Ascending aorta (tissue), 2 donors: ENCODE data around the gene SGF29. TPM values are rescaled to one million over a fixed set of nuclear protein-coding genes. Genes with fewer than 3 reads are reported as not detected.
"Not testable (repeated sequence)": the region's sequence is repeated elsewhere in the genome, so short reads cannot be mapped to it uniquely, and the experiment has no call there.

Experiments
- DNase-seq, 2 donors: peaks; one replicate each; pipeline ENCODE4 v3.0.0-alpha.2; 2019; ENCODE audit warnings: low spot score in 2 of 2
- H3K27ac ChIP-seq, 2 donors: fragments of 200-600 bp; sonication (generic); one replicate each; pipeline ENCODE4 v1.5.1; 2016 to 2017; ENCODE audit warnings: mild to moderate bottlenecking in 1 of 2
- H3K27me3 ChIP-seq: fragments of 200-600 bp; sonication (generic); one replicate; pipeline ENCODE4 v1.5.1; 2017
- H3K36me3 ChIP-seq, 2 donors: fragments of 200-600 bp; sonication (generic); one replicate each; pipeline ENCODE4 v1.5.1; 2016
- H3K4me1 ChIP-seq, 2 donors: fragments of 200-600 bp; sonication (generic); one replicate each; pipeline ENCODE4 v1.5.1; 2016 to 2017; ENCODE audit warnings: mild to moderate bottlenecking in 1 of 2
- H3K4me3 ChIP-seq, 2 donors: fragments of 200-600 bp; sonication (generic); one replicate each; pipeline ENCODE4 v1.5.1; 2016 to 2017; ENCODE audit warnings: mild to moderate bottlenecking in 1 of 2
- H3K9me3 ChIP-seq, 2 donors: fragments of 200-600 bp; sonication (generic); one replicate each; pipeline ENCODE4 v1.5.1; 2016
- intact Hi-C: fragments of 100-400 bp; cut with DNase I; formaldehyde crosslinking; loops from one replicate; pipeline ENCODE4 v1.15.1; 2023
- total RNA-seq: library from RNA; depleted of rRNA; stranded (reverse); fragments of >200 nt; gene quantifications from one replicate; pipeline ENCODE4 v1.1.0, GENCODE V29; 2016
- TF ChIP-seq, protein P1 (sequence below), 3 experiments: fragments of 200-600 bp in 2 of 3; fragments of 450-650 bp in 1 of 3; sonication (generic) in 2 of 3; IDR thresholded peaks; one replicate each; pipeline ENCODE4 v1.5.1; 2016 to 2019; ENCODE audit warnings: antibody characterized with exemption in 3 of 3, mild to moderate bottlenecking in 1 of 3, moderate library complexity in 1 of 3

Gene SGF29
- total RNA-seq, 1 donor from 2014 or later, result 14.0 TPM

- Histone ChIP-seq H3K27me3 (no peaks in the 10 kb centered on the region), H3K4me3 (peak within 1 kb of the TSS; percentile 34 to 44), H3K27ac (no peak within 1 kb of the TSS), H3K4me1 (no peaks in the 10 kb centered on the region), H3K9me3 (no peaks in the 10 kb centered on the region), H3K36me3 (no peaks in the 10 kb centered on the region)
- intact Hi-C loops, result no loop called here
- peak in 1 of 2 donors; percentile 77 for DNase-seq
- TF ChIP-seq, protein P1, sequence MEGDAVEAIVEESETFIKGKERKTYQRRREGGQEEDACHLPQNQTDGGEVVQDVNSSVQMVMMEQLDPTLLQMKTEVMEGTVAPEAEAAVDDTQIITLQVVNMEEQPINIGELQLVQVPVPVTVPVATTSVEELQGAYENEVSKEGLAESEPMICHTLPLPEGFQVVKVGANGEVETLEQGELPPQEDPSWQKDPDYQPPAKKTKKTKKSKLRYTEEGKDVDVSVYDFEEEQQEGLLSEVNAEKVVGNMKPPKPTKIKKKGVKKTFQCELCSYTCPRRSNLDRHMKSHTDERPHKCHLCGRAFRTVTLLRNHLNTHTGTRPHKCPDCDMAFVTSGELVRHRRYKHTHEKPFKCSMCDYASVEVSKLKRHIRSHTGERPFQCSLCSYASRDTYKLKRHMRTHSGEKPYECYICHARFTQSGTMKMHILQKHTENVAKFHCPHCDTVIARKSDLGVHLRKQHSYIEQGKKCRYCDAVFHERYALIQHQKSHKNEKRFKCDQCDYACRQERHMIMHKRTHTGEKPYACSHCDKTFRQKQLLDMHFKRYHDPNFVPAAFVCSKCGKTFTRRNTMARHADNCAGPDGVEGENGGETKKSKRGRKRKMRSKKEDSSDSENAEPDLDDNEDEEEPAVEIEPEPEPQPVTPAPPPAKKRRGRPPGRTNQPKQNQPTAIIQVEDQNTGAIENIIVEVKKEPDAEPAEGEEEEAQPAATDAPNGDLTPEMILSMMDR (IDR thresholded peaks at IDR 0.05), result no peak
Observed at GRCh38 chr16:28609631-28610594, 56.2 kb downstream of the SGF29 start, which contains the start of gene SULT1A1. TSS of gene SULT1A1 (minus strand) at chr16:28610044. CDS start at chr16:28608855, 1,189 bp downstream.

GRCh38 chr16:28610595-28611191, 57.0 kb downstream of the SGF29 start:
- no peak for DNase-seq
- H3K36me3 ChIP-seq, result no peaks in the 10 kb centered on the region
- no peaks in the 10 kb centered on the region for H3K27me3 ChIP-seq
- no peak overlapping the region for H3K27ac ChIP-seq
- H3K9me3 ChIP-seq, result no peaks in the 10 kb centered on the region
- intact Hi-C loops, result no loop called here
- H3K4me1 ChIP-seq, result no peaks in the 10 kb centered on the region
- H3K4me3 ChIP-seq, result no peak overlapping the region
- TF ChIP-seq, protein P1 (IDR thresholded peaks at IDR 0.05), result no peak

DNA sequence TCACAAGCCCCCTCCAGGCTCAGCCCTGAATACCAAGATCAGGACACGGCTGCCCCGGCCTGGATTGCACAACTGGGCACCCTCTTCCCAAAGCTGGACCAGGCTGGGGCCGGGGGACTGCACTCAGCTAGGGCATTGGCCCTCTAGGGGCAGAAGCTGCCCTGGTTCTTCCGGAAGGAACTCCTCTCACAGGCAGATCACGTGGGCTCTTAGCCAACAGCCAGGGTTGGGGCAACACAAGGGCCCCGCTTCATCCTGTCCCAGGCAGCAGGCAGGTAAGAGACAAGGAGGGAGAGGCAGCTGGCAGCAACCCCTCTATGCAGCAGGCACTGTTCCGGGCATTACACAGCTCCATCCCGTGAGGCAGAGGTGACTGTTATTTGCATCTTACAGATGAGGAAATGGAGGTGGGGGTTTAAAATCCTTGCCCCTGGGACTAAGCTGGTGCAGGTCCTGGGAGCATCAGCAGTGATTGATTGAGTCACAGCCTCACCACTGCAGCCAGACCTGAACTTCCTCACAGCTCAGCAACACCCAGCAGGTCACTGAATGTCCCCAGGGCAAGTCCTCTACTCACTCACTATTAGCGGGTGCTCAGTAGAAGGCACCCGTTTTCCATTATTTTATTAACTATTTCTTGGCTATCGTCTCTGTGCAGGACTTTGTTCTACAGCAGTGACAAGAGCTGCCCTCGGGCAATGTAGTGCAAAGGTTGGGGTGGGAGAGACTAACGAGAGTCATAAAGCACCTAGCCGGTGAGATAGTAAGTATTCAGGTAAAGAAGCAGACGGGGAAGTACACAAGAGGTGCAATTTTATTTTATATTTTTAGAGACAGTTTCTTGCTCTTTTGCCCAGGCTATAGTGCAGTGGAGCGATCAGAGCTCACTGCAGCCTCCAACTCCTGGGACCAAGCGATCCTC, 58.9 kb downstream of the SGF29 start:
- DNase-seq, H3K36me3 ChIP-seq, H3K9me3 ChIP-seq, H3K4me1 ChIP-seq, H3K27me3 ChIP-seq, H3K27ac ChIP-seq, intact Hi-C loops, H3K4me3 ChIP-seq: not testable (repeated sequence)

- H3K4me1 ChIP-seq, H3K4me3 ChIP-seq, H3K27ac ChIP-seq, H3K27me3 ChIP-seq, H3K36me3 ChIP-seq, DNase-seq, intact Hi-C loops, H3K9me3 ChIP-seq: not testable (repeated sequence)
Observed at GRCh38 chr16:28613912-28614311, 60.2 kb downstream of the SGF29 start.

- H3K4me3 ChIP-seq, intact Hi-C loops, H3K27me3 ChIP-seq, H3K27ac ChIP-seq, H3K9me3 ChIP-seq, H3K4me1 ChIP-seq, H3K36me3 ChIP-seq, DNase-seq: not testable (repeated sequence)
Observed at GRCh38 chr16:28614561-28614960, 60.8 kb downstream of the SGF29 start.

- H3K4me3 ChIP-seq, H3K9me3 ChIP-seq, DNase-seq, H3K27ac ChIP-seq, intact Hi-C loops, H3K27me3 ChIP-seq, H3K36me3 ChIP-seq, H3K4me1 ChIP-seq: not testable (repeated sequence)
- TF ChIP-seq, protein P1 (IDR thresholded peaks at IDR 0.05), result peak; percentile 32 to 66 (median 60)
Observed at GRCh38 chr16:28615486-28616223, 61.9 kb downstream of the SGF29 start.

DNA sequence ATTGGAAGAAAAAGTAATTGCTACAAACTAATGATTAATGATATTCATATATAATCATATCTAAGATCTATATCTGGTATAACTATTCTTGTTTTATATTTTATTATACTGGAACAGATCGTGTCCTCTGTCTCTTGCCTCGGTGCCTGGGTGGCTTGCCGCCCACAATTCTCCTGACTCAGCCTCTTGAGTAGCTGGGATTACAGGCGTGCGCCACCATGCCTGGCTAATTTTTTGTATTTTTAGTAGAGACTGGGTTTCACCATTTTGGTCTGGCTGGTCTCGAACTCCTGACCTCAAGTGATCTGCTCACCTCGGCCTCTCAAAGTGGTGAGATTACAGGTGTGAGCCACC, 62.5 kb downstream of the SGF29 start:
- DNase-seq, H3K9me3 ChIP-seq, H3K27me3 ChIP-seq, H3K27ac ChIP-seq, intact Hi-C loops, H3K4me3 ChIP-seq, H3K36me3 ChIP-seq, H3K4me1 ChIP-seq: not testable (repeated sequence)
